SK-N-SH (cell line): ENCODE measurements around the gene PWP1. TPM values are rescaled to one million over a fixed set of nuclear protein-coding genes. Genes with fewer than 3 reads are reported as not detected.
"Not testable (repeated sequence)": the region's sequence is repeated elsewhere in the genome, so short reads cannot be mapped to it uniquely, and the experiment has no call there.

Source experiments
- CTCF ChIA-PET: fragments of 300-600, 350-600 bp; formaldehyde crosslinking; extraction: SDS; loops from one replicate; lab custom pipeline; 2021; lab: Yijun Ruan, JAX
- POLR2A ChIA-PET: fragments of 350-600 bp; sonication (Branson Sonifier 250); formaldehyde crosslinking; extraction: SDS; loops from one replicate; lab custom pipeline; 2020; ENCODE audit warnings: antibody characterized with exemption, inconsistent platforms; lab: Yijun Ruan, JAX
- DNase-seq: peaks from one replicate; pipeline ENCODE4 v3.0.0; 2012
- H2AFZ ChIP-seq: fragments of 200-600 bp; sonication (generic); 2 replicates; pipeline ENCODE4 v1.8.1; 2016; ENCODE audit warnings: antibody characterized with exemption, mild to moderate bottlenecking, low read depth
- H3F3A ChIP-seq: fragments of 200-600 bp; sonication (generic); replicated peaks from 2 replicates; pipeline ENCODE3; 2016; ENCODE audit warnings: antibody characterized with exemption, mild to moderate bottlenecking; ENCODE audit not compliant: insufficient read depth
- H3K27ac ChIP-seq, 2 experiments: fragments of 200-500 bp in 1 of 2; fragments of 200-600 bp in 1 of 2; sonication (Bioruptor generic) in 1 of 2; sonication (generic), shearing (Covaris generic) in 1 of 2; 2 replicates each; pipeline versions ENCODE4 v1.5.1 to v1.6.1; 2014 to 2016; ENCODE audit warnings: low read depth in 2 of 2, inconsistent platforms in 1 of 2, low read length in 1 of 2, mild to moderate bottlenecking in 1 of 2, mixed read lengths in 1 of 2
- H3K27me3 ChIP-seq: fragments of 200-600 bp; sonication (generic), shearing (Covaris generic); 2 replicates; pipeline ENCODE4 v1.6.1; 2016; ENCODE audit warnings: mixed run types; ENCODE audit not compliant: insufficient read depth
- H3K36me3 ChIP-seq, 2 experiments: fragments of 200-500 bp in 1 of 2; fragments of 200-600 bp in 1 of 2; sonication (Bioruptor generic) in 1 of 2; sonication (generic) in 1 of 2; replicated peaks in 1 of 2; 2 replicates each; pipeline versions ENCODE3 to v1.5.1; 2014 to 2016; ENCODE audit warnings: low read length in 1 of 2, mild to moderate bottlenecking in 1 of 2; ENCODE audit not compliant: insufficient read depth in 2 of 2, control insufficient read depth in 1 of 2
- H3K4me1 ChIP-seq, 2 experiments: fragments of 200-500 bp in 1 of 2; fragments of 200-600 bp in 1 of 2; sonication (Bioruptor generic) in 1 of 2; sonication (generic), shearing (Covaris generic) in 1 of 2; 2 replicates each; pipeline versions ENCODE4 v1.5.1 to v1.6.1; 2014 to 2016; ENCODE audit warnings: low read depth in 1 of 2, low read length in 1 of 2, mixed run types in 1 of 2; ENCODE audit not compliant: insufficient read depth in 2 of 2, control insufficient read depth in 1 of 2
- H3K4me2 ChIP-seq: fragments of 200-600 bp; sonication (generic), shearing (Covaris generic); 2 replicates; pipeline ENCODE4 v1.6.1; 2017; ENCODE audit warnings: mixed run types
- H3K4me3 ChIP-seq, 2 experiments: fragments of 200-500 bp in 1 of 2; fragments of 200-600 bp in 1 of 2; sonication (Bioruptor generic) in 1 of 2; sonication (generic), shearing (Covaris generic) in 1 of 2; 2 replicates each; pipeline versions ENCODE4 v1.5.1 to v1.8.1; 2014 to 2016; ENCODE audit warnings: low read depth in 2 of 2, inconsistent platforms in 1 of 2, low read length in 1 of 2, mild to moderate bottlenecking in 1 of 2, mixed read lengths in 1 of 2, moderate library complexity in 1 of 2
- H3K79me2 ChIP-seq: fragments of 200-600 bp; sonication (generic); 2 replicates; pipeline ENCODE4 v1.8.1; 2017; ENCODE audit warnings: mild to moderate bottlenecking; ENCODE audit not compliant: insufficient read depth
- H3K9ac ChIP-seq: fragments of 200-600 bp; sonication (generic); 2 replicates; pipeline ENCODE4 v1.6.1; 2017; ENCODE audit warnings: mixed run types
- H3K9me2 ChIP-seq: fragments of 200-600 bp; sonication (generic); 2 replicates; pipeline ENCODE4 v1.6.1; 2017; ENCODE audit warnings: mixed run types
- H3K9me3 ChIP-seq: fragments of 200-600 bp; sonication (generic); 2 replicates; pipeline ENCODE4 v1.6.1; 2017; ENCODE audit warnings: mixed run types, mild to moderate bottlenecking, moderate library complexity
- H4K20me1 ChIP-seq: fragments of 200-600 bp; sonication (generic); 2 replicates; pipeline ENCODE4 v1.6.1; 2017; ENCODE audit warnings: mild to moderate bottlenecking, mixed run types; ENCODE audit not compliant: insufficient read depth
- CTCF ChIP-seq: fragments of 200-600 bp; sonication (generic); IDR thresholded peaks from 2 replicates; pipeline ENCODE4 v1.6.1; 2017; ENCODE audit warnings: antibody characterized with exemption, mild to moderate bottlenecking, moderate library complexity
- EP300 ChIP-seq, 2 experiments: IDR thresholded peaks; 2 replicates each; pipeline versions ENCODE4 v1.4.0 to v1.6.1; 2012; ENCODE audit warnings: borderline replicate concordance in 1 of 2, low read depth in 1 of 2, low read length in 1 of 2
- EZH2phosphoT487 ChIP-seq: fragments of 200-600 bp; sonication (generic); IDR thresholded peaks from 2 replicates; pipeline ENCODE4 v1.6.1; 2017; ENCODE audit warnings: low read depth, mixed run types, mild to moderate bottlenecking, antibody characterized with exemption, moderate library complexity, borderline replicate concordance
- IRF3 ChIP-seq: fragments of 150-350 bp; IDR thresholded peaks from 2 replicates; pipeline ENCODE4 v1.6.1; 2016; ENCODE audit warnings: mild to moderate bottlenecking, low read depth, low read length
- JUND ChIP-seq: IDR thresholded peaks from 2 replicates; pipeline ENCODE4 v1.4.0; 2012
- MAX ChIP-seq: IDR thresholded peaks from 2 replicates; pipeline ENCODE4 v1.4.0; 2012; ENCODE audit warnings: low read depth
- MXI1 ChIP-seq: IDR thresholded peaks from 2 replicates; pipeline ENCODE4 v1.6.1; 2012; ENCODE audit warnings: mild to moderate bottlenecking, low read depth, low read length, improper control_type of control experiment
- PBX3 ChIP-seq: IDR thresholded peaks from 2 replicates; pipeline ENCODE4; 2012
- RAD21 ChIP-seq: IDR thresholded peaks from 2 replicates; pipeline ENCODE4 v1.6.1; 2012; ENCODE audit warnings: mild to moderate bottlenecking, low read length
- RFX5 ChIP-seq: IDR thresholded peaks from 2 replicates; pipeline ENCODE4 v1.6.1; 2012; ENCODE audit warnings: mild to moderate bottlenecking, improper control_type of control experiment, low read length
- SIN3A ChIP-seq: IDR thresholded peaks from 2 replicates; pipeline ENCODE4 v1.6.1; 2012; ENCODE audit warnings: low read depth, mild to moderate bottlenecking, low read length, moderate library complexity, borderline replicate concordance
- SMC3 ChIP-seq: IDR thresholded peaks from 2 replicates; pipeline ENCODE4 v1.6.1; 2012; ENCODE audit warnings: low read depth, low read length, improper control_type of control experiment
- TAF1 ChIP-seq: IDR thresholded peaks from 2 replicates; pipeline ENCODE4 v1.6.1; 2012; ENCODE audit warnings: low read depth, mild to moderate bottlenecking, low read length, moderate library complexity, borderline replicate concordance
- YY1 ChIP-seq: IDR thresholded peaks from 2 replicates; pipeline ENCODE4 v1.4.0; 2012; ENCODE audit warnings: low read depth, mild to moderate bottlenecking
- ZBTB33 ChIP-seq: IDR thresholded peaks from 2 replicates; pipeline ENCODE4 v1.4.0; 2012; ENCODE audit warnings: low read depth, borderline replicate concordance
- WGBS: methylation state at CpG from one replicate; pipeline ENCODE4 v1.1.6; 2017; ENCODE audit warnings: low lambda C conversion rate; 5-methylcytosine and 5-hydroxymethylcytosine counted together
- polyA plus RNA-seq, 3 experiments: library from polyadenylated mRNA; depleted of rRNA; stranded (reverse); fragments of >200 nt; gene quantifications; 2 replicates each; pipeline ENCODE4 v1.2.3, GENCODE V29; 2012

PWP1 gene
- polyA plus RNA-seq, 1 of the 3 experiments (the other 2 are of a cell fraction): 129 TPM

- no peak for TF ChIP-seq PBX3
- TF ChIP-seq MXI1: no peak
- no peak for TF ChIP-seq EP300 (IDR thresholded peaks at IDR 0.05; ENCODE audit: borderline replicate concordance in 1 of 2, low read depth in 1 of 2, low read length in 1 of 2)
- TF ChIP-seq TAF1: no peak
These were observed 18.4 kb downstream of the PWP1 start (continued) for GRCh38 chr12:107704041-107704440.

- H3K9ac ChIP-seq, H3F3A ChIP-seq, CTCF ChIA-PET, H3K4me1 ChIP-seq, H3K4me3 ChIP-seq, H3K9me3 ChIP-seq, POLR2A ChIA-PET, H3K9me2 ChIP-seq, H4K20me1 ChIP-seq, H3K27ac ChIP-seq, H3K4me2 ChIP-seq, H3K27me3 ChIP-seq, H2AFZ ChIP-seq, DNase-seq: not testable (repeated sequence)
- 96% methylated on average over 5 of the region's 5 CpGs for WGBS
- peaks cover 63 to 71% of the 10 kb centered on the region in 2 experiments for H3K36me3 ChIP-seq
- peaks cover 20% of the 10 kb centered on the region; the same call in 1 of the 2 replicates for H3K79me2 ChIP-seq
These were observed 19.9 kb downstream of the PWP1 start for GRCh38 chr12:107705522-107705921.

GRCh38 chr12:107715780-107716179 is 30.2 kb downstream of the PWP1 start:
- no peaks in the 10 kb centered on the region for H3K4me1 ChIP-seq
- H3F3A ChIP-seq: peaks cover 17% of the 10 kb centered on the region
- no peak for DNase-seq
- H3K9ac ChIP-seq: no peak overlapping the region
- TF ChIP-seq RAD21 (no peak), MAX (no peak), EZH2phosphoT487 (no peak), SIN3A (no peak), JUND (no peak)
- H3K4me3 ChIP-seq: no peak overlapping the region
- H3K27ac ChIP-seq: no peak overlapping the region
- no peaks in the 10 kb centered on the region for H3K79me2 ChIP-seq
- H3K9me3 ChIP-seq: no peaks in the 10 kb centered on the region
- ChIA-PET CTCF (no interaction called here), POLR2A (no interaction called here)
- no peaks in the 10 kb centered on the region for H3K9me2 ChIP-seq
- H3K27me3 ChIP-seq: no peaks in the 10 kb centered on the region
- peaks cover 42 to 47% of the 10 kb centered on the region in 2 experiments for H3K36me3 ChIP-seq
- no peak overlapping the region for H3K4me2 ChIP-seq
- H2AFZ ChIP-seq: no peak overlapping the region
- no peaks in the 10 kb centered on the region for H4K20me1 ChIP-seq

- no peak overlapping the region for H3K27ac ChIP-seq
- ChIA-PET POLR2A (no interaction called here), CTCF (no interaction called here)
- H3K9me2 ChIP-seq: no peaks in the 10 kb centered on the region
- no peaks in the 10 kb centered on the region for H3K27me3 ChIP-seq
- H3F3A ChIP-seq: peaks cover 17% of the 10 kb centered on the region
- no peaks in the 10 kb centered on the region for H4K20me1 ChIP-seq
- H3K4me3 ChIP-seq: no peak overlapping the region
- no peaks in the 10 kb centered on the region for H3K9me3 ChIP-seq
- no peaks in the 10 kb centered on the region for H3K4me1 ChIP-seq
- DNase-seq: no peak
- 94% methylated on average over 1 of the region's 1 CpG for WGBS
- peaks cover 19 to 21% of the 10 kb centered on the region in 2 experiments for H3K36me3 ChIP-seq
- H3K9ac ChIP-seq: no peak overlapping the region
- no peak overlapping the region for H3K4me2 ChIP-seq
- H3K79me2 ChIP-seq: no peaks in the 10 kb centered on the region
- no peak overlapping the region for H2AFZ ChIP-seq
- no peak for TF ChIP-seq IRF3
- no peak for TF ChIP-seq YY1
- TF ChIP-seq RFX5: no peak
- TF ChIP-seq CTCF: no peak
- no peak for TF ChIP-seq JUND
- TF ChIP-seq ZBTB33: no peak
- no peak for TF ChIP-seq SMC3
These were observed 33.0 kb downstream of the PWP1 start for GRCh38 chr12:107718606-107719005.
